Thymus (tissue), 11 donors: ENCODE results near the gene SRP68. TPM values are rescaled to one million over a fixed set of nuclear protein-coding genes. Genes with fewer than 3 reads are reported as not detected.
A peak's percentile ranks its signal among the peaks of the same experiment; 100 is the strongest.
"Not testable (repeated sequence)": the region's sequence is repeated elsewhere in the genome, so short reads cannot be mapped to it uniquely, and the experiment has no call there.

Experiments used
- DNase-seq, 9 donors: peaks; one replicate each; pipeline ENCODE4 v3.0.0-alpha.2; 2013; ENCODE audit warnings: low spot score in 9 of 9, low read depth in 6 of 9, missing footprints in 1 of 9
- H3K27ac ChIP-seq, 2 donors: one replicate each; pipeline ENCODE4 v1.5.1; 2013; ENCODE audit warnings: control low read depth in 1 of 2, low read depth in 1 of 2, low read length in 1 of 2, mild to moderate bottlenecking in 1 of 2, moderate library complexity in 1 of 2
- H3K27me3 ChIP-seq, 2 donors: one replicate each; pipeline ENCODE4 v1.5.1; 2013; ENCODE audit warnings: low read length in 1 of 2; ENCODE audit not compliant: control insufficient read depth in 2 of 2, insufficient read depth in 1 of 2
- H3K36me3 ChIP-seq, 2 donors: one replicate each; pipeline ENCODE4 v1.5.1; 2013; ENCODE audit warnings: low read length in 1 of 2, mild to moderate bottlenecking in 1 of 2, moderate library complexity in 1 of 2; ENCODE audit not compliant: control insufficient read depth in 2 of 2, insufficient read depth in 2 of 2
- H3K4me1 ChIP-seq, 2 donors: one replicate each; pipeline ENCODE4 v1.5.1; 2013; ENCODE audit warnings: low read length in 2 of 2; ENCODE audit not compliant: control insufficient read depth in 2 of 2, insufficient read depth in 2 of 2
- H3K4me3 ChIP-seq, 2 donors: one replicate each; pipeline ENCODE4 v1.5.1; 2013; ENCODE audit warnings: low read length in 2 of 2, control low read depth in 1 of 2, mild to moderate bottlenecking in 1 of 2
- H3K9me3 ChIP-seq, 2 donors: one replicate each; pipeline ENCODE4 v1.5.1; 2013; ENCODE audit warnings: low read length in 1 of 2, mild to moderate bottlenecking in 1 of 2; ENCODE audit not compliant: control insufficient read depth in 2 of 2, insufficient read depth in 1 of 2
- WGBS: extraction: QIAGEN DNeasy Blood & Tissue Kit; methylation state at CpG from one replicate; pipeline ENCODE4 v1.1.7; 2013; 5-methylcytosine and 5-hydroxymethylcytosine counted together
- polyA plus RNA-seq: library from polyadenylated mRNA; stranded (reverse); fragments of 200-250 nt; gene quantifications from one replicate; pipeline ENCODE4 v1.2.3, GENCODE V29; 2013
- total RNA-seq: library from RNA; stranded (reverse); fragments of 120-200 nt; gene quantifications from one replicate; pipeline ENCODE4 v1.2.4, GENCODE V29; 2013
- donor health status: healthy.

The SRP68 gene
- total and polyA plus RNA-seq, 2 donors, result 19.9 to 47.6 TPM

GRCh38 chr17:76075364-76076145 lies 3.2 kb upstream of the SRP68 start:
- peaks cover 27 to 66% of the 10 kb centered on the region in 2 donors for H3K4me1 ChIP-seq
- H3K27ac ChIP-seq, result no peak overlapping the region
- DNase-seq, result no peak
- H3K9me3 ChIP-seq, result peaks cover 1 to 7% of the 10 kb centered on the region in 2 donors
- no peak overlapping the region for H3K4me3 ChIP-seq
- 9% methylated on average over 48 of the region's 48 CpGs for WGBS
- peaks cover 55 to 78% of the 10 kb centered on the region in 2 donors for H3K27me3 ChIP-seq
- no peaks in the 10 kb centered on the region for H3K36me3 ChIP-seq

GRCh38 chr17:76074390-76075363 lies 2.4 kb upstream of the SRP68 start, which contains the start of gene GALR2:
Gene GALR2, plus strand, starts transcription at chr17:76074781. Its CDS starts 103 bp downstream, at chr17:76074884.
- peaks cover 24 to 57% of the 10 kb centered on the region in 2 donors for H3K4me1 ChIP-seq
- H3K9me3 ChIP-seq, result peaks cover 0 to 7% of the 10 kb centered on the region in 2 donors
- no peak for DNase-seq
- no peak within 1 kb of the TSS for H3K27ac ChIP-seq
- WGBS, result 7% methylated on average over 92 of the region's 92 CpGs
- no peak within 1 kb of the TSS for H3K4me3 ChIP-seq
- H3K27me3 ChIP-seq, result peaks cover 52 to 69% of the 10 kb centered on the region in 2 donors
- peaks cover 2 to 3% of the 10 kb centered on the region in 2 donors for H3K36me3 ChIP-seq

GRCh38 chr17:76071531-76072147 lies 678 bp downstream of the SRP68 start:
- Histone ChIP-seq H3K9me3 (peaks cover 0 to 7% of the 10 kb centered on the region in 2 donors), H3K27me3 (peaks cover 32 to 38% of the 10 kb centered on the region in 2 donors), H3K4me3 (peak overlapping the region; percentile 66 to 73), H3K4me1 (peaks cover 14 to 27% of the 10 kb centered on the region in 2 donors), H3K36me3 (peaks cover 9 to 19% of the 10 kb centered on the region in 2 donors), H3K27ac (peak overlapping the region; percentile 27 to 44)
- WGBS, result 26% methylated on average over 15 of the region's 15 CpGs
- DNase-seq, result peak in 1 of 9 donors; percentile 45

- Histone ChIP-seq H3K9me3 (no peaks in the 10 kb centered on the region), H3K27me3 (no peaks in the 10 kb centered on the region), H3K27ac (no peak overlapping the region), H3K4me1 (peaks cover 2 to 5% of the 10 kb centered on the region in 2 donors), H3K4me3 (no peak overlapping the region), H3K36me3 (peaks cover 53 to 69% of the 10 kb centered on the region in 2 donors)
- no peak for DNase-seq
- WGBS, result 98% methylated on average over 4 of the region's 4 CpGs
Observed at GRCh38 chr17:76065775-76066174, 6.5 kb downstream of the SRP68 start.

GRCh38 chr17:76063875-76064546 lies 8.3 kb downstream of the SRP68 start:
- Histone ChIP-seq H3K4me3 (no peak overlapping the region), H3K27ac (no peak overlapping the region), H3K4me1 (no peaks in the 10 kb centered on the region), H3K27me3 (no peaks in the 10 kb centered on the region), H3K9me3 (no peaks in the 10 kb centered on the region), H3K36me3 (peaks cover 66 to 83% of the 10 kb centered on the region in 2 donors)
- no peak for DNase-seq
- 91% methylated on average over 15 of the region's 15 CpGs for WGBS

- not testable (repeated sequence) for H3K27ac ChIP-seq, H3K9me3 ChIP-seq, H3K4me1 ChIP-seq, H3K4me3 ChIP-seq, H3K27me3 ChIP-seq, DNase-seq
- H3K36me3 ChIP-seq, result peaks cover 79 to 88% of the 10 kb centered on the region in 2 donors
- 91% methylated on average over 6 of the region's 6 CpGs for WGBS
Observed at GRCh38 chr17:76058264-76058663, 14.1 kb downstream of the SRP68 start.

- Histone ChIP-seq H3K36me3 (peaks cover 76 to 87% of the 10 kb centered on the region in 2 donors), H3K9me3 (no peaks in the 10 kb centered on the region), H3K4me3 (no peak overlapping the region), H3K27ac (no peak overlapping the region), H3K27me3 (no peaks in the 10 kb centered on the region), H3K4me1 (no peaks in the 10 kb centered on the region)
- DNase-seq, result peak in 1 of 9 donors; percentile 9
- WGBS, result 99% methylated on average over 3 of the region's 3 CpGs
Observed at GRCh38 chr17:76056882-76057281, 15.4 kb downstream of the SRP68 start.

- WGBS, result over 99% methylated on average over 4 of the region's 4 CpGs
- Histone ChIP-seq H3K27me3 (no peaks in the 10 kb centered on the region), H3K27ac (no peak overlapping the region), H3K9me3 (no peaks in the 10 kb centered on the region), H3K4me3 (no peak overlapping the region), H3K36me3 (peaks cover 67 to 85% of the 10 kb centered on the region in 2 donors), H3K4me1 (no peaks in the 10 kb centered on the region)
- DNase-seq, result no peak
Observed at GRCh38 chr17:76054112-76054476, 18.2 kb downstream of the SRP68 start.
